Measurements from ENCODE around the gene ARHGEF12.
A peak's percentile ranks its signal among the peaks of the same experiment; 100 is the strongest.

- TF ChIP-seq CTCF (IDR thresholded peaks at IDR 0.05) (0 out of 3 replicates have a peak, but pooled peaks have one; percentile 14), POLR2A (IDR thresholded peaks at IDR 0.05; ENCODE audit: low read length) (peak; percentile 54), POLR2AphosphoS2 (conservative IDR thresholded peaks at IDR 0.05; ENCODE audit: low read length) (no peak), FOXS1 (CRISPR knock-in tag; IDR thresholded peaks at IDR 0.05) (no peak), EHF (CRISPR knock-in tag; IDR thresholded peaks at IDR 0.05) (no peak), SMC3 (IDR thresholded peaks at IDR 0.05) (no peak), USF2 (IDR thresholded peaks at IDR 0.05) (no peak), JUNB (IDR thresholded peaks at IDR 0.05) (no peak), JUN (IDR thresholded peaks at IDR 0.05) (peak; percentile 20 to 68; a peak in 3 of 5 replicates)
Measured at GRCh38 chr11:120324932-120325810, 11.0 kb upstream of the ARHGEF12 start, which contains the start of gene TLCD5.
